Kidney (tissue), 14 donors: ENCODE results near the gene DPP6. TPM values are rescaled to one million over a fixed set of nuclear protein-coding genes. Genes with fewer than 3 reads are reported as not detected.

Experiments used
- DNase-seq, 5 donors: peaks; one replicate each; pipeline ENCODE4 v3.0.0-alpha.2; 2013 to 2020
- FAIRE-seq: peaks from 2 replicates; lab custom pipeline; 2012; peaks lifted over from hg19 to GRCh38; lab: Jason Lieb, UNC
- H3K27ac ChIP-seq, 2 donors: one replicate each; pipeline ENCODE4 v1.7.0; 2013; ENCODE audit warnings: low read depth in 2 of 2, low read length in 2 of 2, inconsistent platforms in 1 of 2
- H3K27me3 ChIP-seq: one replicate; pipeline ENCODE4 v1.7.1; 2013; ENCODE audit warnings: low read length, inconsistent platforms; ENCODE audit not compliant: control insufficient read depth, insufficient read depth
- H3K36me3 ChIP-seq, 3 donors: one replicate each; pipeline versions ENCODE4 v1.7.0 to v1.7.1; 2013; ENCODE audit warnings: low read length in 3 of 3, control low read depth in 1 of 3, inconsistent platforms in 1 of 3; ENCODE audit not compliant: insufficient read depth in 3 of 3, control insufficient read depth in 2 of 3
- H3K4me1 ChIP-seq, 3 donors: one replicate each; pipeline versions ENCODE4 v1.7.0 to v1.7.1; 2013; ENCODE audit warnings: low read length in 3 of 3, inconsistent platforms in 1 of 3, low read depth in 1 of 3; ENCODE audit not compliant: control insufficient read depth in 2 of 3, insufficient read depth in 2 of 3
- H3K4me3 ChIP-seq, 3 donors: one replicate each; pipeline versions ENCODE4 v1.7.0 to v1.8.1; 2013; ENCODE audit warnings: low read length in 3 of 3, control low read depth in 1 of 3, inconsistent platforms in 1 of 3
- H3K9ac ChIP-seq, 3 donors: one replicate each; pipeline versions ENCODE4 v1.7.0 to v1.7.1; 2013; ENCODE audit warnings: low read length in 3 of 3, control low read depth in 1 of 3, inconsistent platforms in 1 of 3
- H3K9me3 ChIP-seq, 3 donors: one replicate each; pipeline versions ENCODE4 v1.7.0 to v1.7.1; 2013; ENCODE audit warnings: low read length in 3 of 3, control low read depth in 1 of 3, inconsistent platforms in 1 of 3; ENCODE audit not compliant: control insufficient read depth in 2 of 3, insufficient read depth in 1 of 3
- CTCF ChIP-seq: IDR thresholded peaks from 3 replicates; pipeline ENCODE4 v1.5.1; 2012; ENCODE audit warnings: mild to moderate bottlenecking, moderate library complexity, borderline replicate concordance; ENCODE audit not compliant: insufficient read depth; ENCODE audit errors: extremely low read depth
- intact Hi-C: fragments of 100-400 bp; cut with DNase I; formaldehyde crosslinking; loops from one replicate; pipeline ENCODE4 v1.11.1; 2022
- polyA plus RNA-seq: library from polyadenylated mRNA; stranded (reverse); fragments of 350-450 nt; fragmentation: Illumina TruSeq; extraction: RNeasy Lipid Tissue Mini Kit (QIAGEN cat#74804); gene quantifications from one replicate; pipeline ENCODE4 v1.2.3, GENCODE V29; 2014; ENCODE audit warnings: low read depth, low replicate concordance; ENCODE audit not compliant: insufficient read depth
- total RNA-seq: library from RNA; stranded (reverse); fragmentation: NEBNext Ultra II Directional; extraction: Animal tissue kit (Norgen Biotek cat#: 25700); gene quantifications from one replicate; pipeline ENCODE4 v1.2.1, GENCODE V29; 2021
- donor health status: control.
- donor health status: control.
- donor health status: control.
- donor health status: control.
- donor health status: control.
- donor health status: DM: yes; HTN: yes; CAD: no.
- donor health status: Normal renal cell carcinoma (clear cell type).

The DPP6 gene
- total and polyA plus RNA-seq, 2 donors from 2014 or later: 1.8 to 6.9 TPM

GRCh38 chr7:154347700-154348266 is 295.6 kb downstream of the DPP6 start:
- FAIRE-seq (no peak), DNase-seq (no peak)
- Histone ChIP-seq H3K4me3 (no peak overlapping the region), H3K9me3 (peaks cover 0 to 8% (median 2%) of the 10 kb centered on the region in 3 donors), H3K27ac (no peak overlapping the region), H3K9ac (no peak overlapping the region), H3K27me3 (no peaks in the 10 kb centered on the region), H3K4me1 (no peaks in the 10 kb centered on the region), H3K36me3 (no peaks in the 10 kb centered on the region)
- TF ChIP-seq CTCF: no peak
- intact Hi-C loops: no loop called here

- H3K27me3 ChIP-seq: no peaks in the 10 kb centered on the region
- H3K4me1 ChIP-seq: peaks cover 0 to 2% (median 0%) of the 10 kb centered on the region in 3 donors
- TF ChIP-seq CTCF: no peak
- FAIRE-seq (no peak), DNase-seq (no peak)
- H3K36me3 ChIP-seq: no peaks in the 10 kb centered on the region
- no peak overlapping the region for H3K4me3 ChIP-seq
- intact Hi-C loops: no loop called here
- H3K9me3 ChIP-seq: peaks cover 0 to 8% (median 2%) of the 10 kb centered on the region in 3 donors
- no peak overlapping the region for H3K9ac ChIP-seq
- no peak overlapping the region for H3K27ac ChIP-seq
Observed at GRCh38 chr7:154350892-154351291, 298.7 kb downstream of the DPP6 start.

- Histone ChIP-seq H3K36me3 (no peaks in the 10 kb centered on the region), H3K9ac (no peak overlapping the region), H3K4me3 (no peak overlapping the region), H3K27me3 (no peaks in the 10 kb centered on the region), H3K27ac (no peak overlapping the region), H3K9me3 (peaks cover 0 to 8% (median 2%) of the 10 kb centered on the region in 3 donors), H3K4me1 (peaks cover 0 to 2% (median 0%) of the 10 kb centered on the region in 3 donors)
- intact Hi-C loops: no loop called here
- peak in 1 of 5 donors; percentile 42 for DNase-seq
- no peak for FAIRE-seq
- no peak for TF ChIP-seq CTCF
Observed at GRCh38 chr7:154353355-154353767, 301.2 kb downstream of the DPP6 start.

GRCh38 chr7:154364170-154364569 is 312.0 kb downstream of the DPP6 start:
- no peaks in the 10 kb centered on the region for H3K27me3 ChIP-seq
- H3K27ac ChIP-seq: no peak overlapping the region
- H3K4me3 ChIP-seq: no peak overlapping the region
- no peak overlapping the region for H3K9ac ChIP-seq
- intact Hi-C loops: no loop called here
- no peaks in the 10 kb centered on the region for H3K9me3 ChIP-seq
- H3K36me3 ChIP-seq: no peaks in the 10 kb centered on the region
- no peaks in the 10 kb centered on the region for H3K4me1 ChIP-seq
- FAIRE-seq: no peak
- DNase-seq: peak in 3 of 5 donors; percentile 28 to 56 (median 52)
- no peak for TF ChIP-seq CTCF
